ENCODE measurements around the gene SPECC1. TPM values are rescaled to one million over a fixed set of nuclear protein-coding genes. Genes with fewer than 3 reads are reported as not detected.

The SPECC1 gene
- total RNA-seq, 6 donors from 2014 or later = 21.8 to 65.0 (median 33.9) TPM

DNA sequence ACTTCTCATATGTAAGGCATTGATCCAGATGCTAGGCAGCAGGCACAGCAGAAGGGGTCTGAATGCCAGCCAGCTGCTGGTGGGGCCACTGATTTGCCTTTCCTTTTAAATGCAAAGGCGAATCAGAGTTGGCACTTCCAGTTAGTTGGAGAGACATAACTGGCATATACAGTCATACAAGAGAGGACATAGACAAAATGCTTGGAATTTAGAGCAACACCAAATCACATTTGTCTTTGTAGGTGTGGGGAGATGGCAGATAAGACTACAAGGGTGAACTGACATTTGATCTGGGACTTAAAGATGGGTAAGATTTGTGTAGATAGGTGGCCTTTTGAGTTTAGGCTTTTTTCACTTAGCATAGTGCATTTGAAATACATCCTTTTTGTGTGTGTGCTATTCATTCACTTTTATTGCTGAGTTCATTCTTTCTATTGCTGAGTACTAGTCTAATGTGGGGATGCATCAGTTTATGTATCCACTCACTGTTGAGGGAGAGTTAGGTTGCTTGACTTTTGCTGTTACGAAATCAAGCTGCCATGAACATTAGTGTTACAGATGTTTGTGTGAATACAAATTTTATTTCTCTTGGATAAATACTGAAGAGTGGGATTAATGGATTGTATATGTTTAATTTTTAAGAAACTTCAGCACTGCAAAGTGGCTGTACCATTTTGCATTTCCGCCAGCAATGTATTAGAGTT, 74.1 kb downstream of the SPECC1 start:
- Histone ChIP-seq H3K4me1 (peaks cover 0 to 12% (median 6%) of the 10 kb centered on the region in 4 donors), H3K27ac (no peak overlapping the region), H3K9me3 (no peaks in the 10 kb centered on the region), H3K27me3 (no peaks in the 10 kb centered on the region), H3K4me3 (no peak overlapping the region), H3K36me3 (no peaks in the 10 kb centered on the region)
- no peak for ATAC-seq (ENCODE audit: low FRiP score in 2 of 2)
- WGBS, 2 donors = 92% methylated on average over 3 of the region's 3 CpGs
- TF ChIP-seq POLR2AphosphoS5 (IDR thresholded peaks at IDR 0.05) (no peak), EP300 (IDR thresholded peaks at IDR 0.05) (no peak), POLR2A (IDR thresholded peaks at IDR 0.05) (no peak)
- TF ChIP-seq, protein P1, sequence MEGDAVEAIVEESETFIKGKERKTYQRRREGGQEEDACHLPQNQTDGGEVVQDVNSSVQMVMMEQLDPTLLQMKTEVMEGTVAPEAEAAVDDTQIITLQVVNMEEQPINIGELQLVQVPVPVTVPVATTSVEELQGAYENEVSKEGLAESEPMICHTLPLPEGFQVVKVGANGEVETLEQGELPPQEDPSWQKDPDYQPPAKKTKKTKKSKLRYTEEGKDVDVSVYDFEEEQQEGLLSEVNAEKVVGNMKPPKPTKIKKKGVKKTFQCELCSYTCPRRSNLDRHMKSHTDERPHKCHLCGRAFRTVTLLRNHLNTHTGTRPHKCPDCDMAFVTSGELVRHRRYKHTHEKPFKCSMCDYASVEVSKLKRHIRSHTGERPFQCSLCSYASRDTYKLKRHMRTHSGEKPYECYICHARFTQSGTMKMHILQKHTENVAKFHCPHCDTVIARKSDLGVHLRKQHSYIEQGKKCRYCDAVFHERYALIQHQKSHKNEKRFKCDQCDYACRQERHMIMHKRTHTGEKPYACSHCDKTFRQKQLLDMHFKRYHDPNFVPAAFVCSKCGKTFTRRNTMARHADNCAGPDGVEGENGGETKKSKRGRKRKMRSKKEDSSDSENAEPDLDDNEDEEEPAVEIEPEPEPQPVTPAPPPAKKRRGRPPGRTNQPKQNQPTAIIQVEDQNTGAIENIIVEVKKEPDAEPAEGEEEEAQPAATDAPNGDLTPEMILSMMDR (IDR thresholded peaks at IDR 0.05) = no peak
- no peak for DNase-seq

DNA sequence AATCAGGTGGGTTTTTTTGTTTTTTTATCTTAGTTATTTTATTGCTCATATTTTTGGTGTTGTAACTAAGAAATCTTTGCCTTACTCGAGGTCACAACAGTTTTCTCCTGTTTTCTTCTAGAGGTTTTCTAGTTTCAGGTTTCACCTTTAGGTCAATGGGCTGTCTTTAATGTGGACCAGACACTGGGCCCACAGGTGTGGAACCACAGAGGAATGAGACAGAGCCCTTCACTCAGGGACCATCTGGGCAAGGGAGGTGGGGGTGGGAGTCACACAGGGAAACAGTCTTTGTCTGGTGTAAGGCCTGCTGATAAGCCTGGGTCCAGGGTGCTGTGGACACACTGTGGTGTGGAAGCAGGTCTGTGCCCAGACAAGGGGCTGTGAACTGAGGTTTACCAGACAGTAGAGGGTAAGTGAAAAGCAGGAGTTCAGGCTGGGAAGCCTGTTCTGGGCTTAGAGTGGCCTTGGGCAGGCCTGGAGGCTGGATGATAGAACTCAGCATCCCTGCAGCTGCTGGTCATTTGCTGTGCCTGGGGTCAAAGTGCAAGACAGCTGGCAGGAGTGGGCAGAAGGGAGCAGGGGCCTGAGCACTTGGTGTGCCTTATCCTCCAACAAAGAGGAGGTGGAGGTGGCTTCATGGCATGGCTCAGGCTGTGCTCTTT, 75.6 kb downstream of the SPECC1 start:
- Histone ChIP-seq H3K36me3 (no peaks in the 10 kb centered on the region), H3K4me1 (peaks cover 0 to 12% (median 6%) of the 10 kb centered on the region in 4 donors), H3K4me3 (no peak overlapping the region), H3K27ac (peak overlapping the region in 1 of 4 donors; percentile 46), H3K9me3 (no peaks in the 10 kb centered on the region), H3K27me3 (no peaks in the 10 kb centered on the region)
- DNase-seq (no peak), ATAC-seq (ENCODE audit: low FRiP score in 2 of 2) (no peak)
- TF ChIP-seq EP300 (IDR thresholded peaks at IDR 0.05) (no peak), POLR2A (IDR thresholded peaks at IDR 0.05) (no peak), POLR2AphosphoS5 (IDR thresholded peaks at IDR 0.05) (no peak)
- TF ChIP-seq, protein P1 (IDR thresholded peaks at IDR 0.05) = no peak
- 76 to 91% methylated on average over 1 of the region's 1 CpG for WGBS, 2 donors

GRCh38 chr17:20085283-20085845, 76.2 kb downstream of the SPECC1 start:
- 79 to 81% methylated on average over 14 to 15 of the region's 15 CpGs for whole genome bisulfite sequencing, 2 donors
- H3K4me1 ChIP-seq = peaks cover 0 to 12% (median 6%) of the 10 kb centered on the region in 4 donors
- no peak for DNase-seq
- peak overlapping the region in 2 of 4 donors; percentile 34 to 46 for H3K27ac ChIP-seq
- no peak for TF ChIP-seq POLR2A (IDR thresholded peaks at IDR 0.05)
- no peak for TF ChIP-seq POLR2AphosphoS5 (IDR thresholded peaks at IDR 0.05)
- no peak for TF ChIP-seq EP300 (IDR thresholded peaks at IDR 0.05)
- TF ChIP-seq, protein P1 (IDR thresholded peaks at IDR 0.05) = no peak
- H3K9me3 ChIP-seq = no peaks in the 10 kb centered on the region
- no peak overlapping the region for H3K4me3 ChIP-seq
- no peaks in the 10 kb centered on the region for H3K27me3 ChIP-seq
- no peaks in the 10 kb centered on the region for H3K36me3 ChIP-seq
- ATAC-seq (ENCODE audit: low FRiP score in 2 of 2) = no peak

GRCh38 chr17:20086416-20087076, 77.4 kb downstream of the SPECC1 start:
- ATAC-seq (ENCODE audit: low FRiP score in 2 of 2) = no peak
- Histone ChIP-seq H3K36me3 (no peaks in the 10 kb centered on the region), H3K4me3 (no peak overlapping the region), H3K27me3 (no peaks in the 10 kb centered on the region), H3K4me1 (peaks cover 0 to 12% (median 6%) of the 10 kb centered on the region in 4 donors), H3K9me3 (no peaks in the 10 kb centered on the region), H3K27ac (peak overlapping the region in 1 of 4 donors; percentile 34)
- TF ChIP-seq, protein P1 (IDR thresholded peaks at IDR 0.05) = no peak
- TF ChIP-seq POLR2A (IDR thresholded peaks at IDR 0.05) (no peak), EP300 (IDR thresholded peaks at IDR 0.05) (no peak), POLR2AphosphoS5 (IDR thresholded peaks at IDR 0.05) (no peak)
- WGBS, 2 donors = 62 to 64% methylated on average over 6 to 7 of the region's 7 CpGs
- DNase-seq = no peak
